Renal cortex interstitium (tissue), 11 donors: ENCODE results near the gene KCNJ4. TPM values are rescaled to one million over a fixed set of nuclear protein-coding genes. Genes with fewer than 3 reads are reported as not detected.
"Not testable (repeated sequence)": the region's sequence is repeated elsewhere in the genome, so short reads cannot be mapped to it uniquely, and the experiment has no call there.

Experiments
- DNase-seq, 11 donors: peaks; one replicate each; pipeline ENCODE4 v3.0.0-alpha.2; 2013; ENCODE audit warnings: low read depth in 9 of 11, low spot score in 4 of 11; ENCODE audit errors: extremely low read depth in 1 of 11
- polyA plus RNA-seq, 3 donors: library from polyadenylated mRNA; unstranded; fragments of 120-200 nt; gene quantifications; one replicate each; pipeline ENCODE4 v1.2.1, GENCODE V29; 2013; ENCODE audit not compliant: insufficient read length in 3 of 3

KCNJ4 gene
- polyA plus RNA-seq, 3 donors, result 0.28 to 0.30 (median 0.29) TPM

DNA sequence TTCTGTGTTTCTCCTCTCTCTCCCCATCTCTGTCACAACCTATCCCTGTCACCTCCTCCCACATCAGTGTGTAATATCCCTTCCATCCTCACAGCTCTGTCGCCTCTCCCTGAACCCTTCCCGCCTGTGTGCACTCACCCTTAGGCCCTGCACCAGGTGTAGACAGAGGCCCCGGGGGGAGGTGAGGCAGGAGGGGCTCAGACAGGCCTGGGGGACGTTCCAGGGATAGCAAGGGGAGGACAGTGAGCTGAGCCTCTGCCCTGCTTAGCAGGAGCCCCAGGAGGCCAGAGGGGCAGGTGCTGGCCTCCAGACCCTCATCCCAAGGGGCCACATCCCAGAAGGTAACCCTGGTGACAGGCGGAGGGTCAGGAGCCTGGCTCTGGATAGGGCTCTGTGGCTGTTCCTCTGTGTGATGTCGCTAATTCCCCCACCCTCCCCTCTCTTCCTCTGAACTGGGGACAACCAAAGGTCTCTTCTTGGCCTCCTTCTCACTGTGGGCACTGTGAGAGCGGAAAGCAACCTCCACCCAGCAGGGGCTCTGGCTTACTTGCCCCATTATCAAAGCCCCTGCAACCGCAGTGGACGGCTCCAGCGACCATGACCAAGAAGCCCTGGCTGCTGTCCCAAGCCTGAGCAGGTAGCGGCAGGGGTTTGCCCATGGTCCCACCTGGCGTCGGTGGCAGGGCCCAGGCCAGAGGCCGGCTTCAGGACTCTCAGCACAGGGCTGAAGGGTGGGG, 35.7 kb downstream of the KCNJ4 start:
- no peak for DNase-seq

DNA sequence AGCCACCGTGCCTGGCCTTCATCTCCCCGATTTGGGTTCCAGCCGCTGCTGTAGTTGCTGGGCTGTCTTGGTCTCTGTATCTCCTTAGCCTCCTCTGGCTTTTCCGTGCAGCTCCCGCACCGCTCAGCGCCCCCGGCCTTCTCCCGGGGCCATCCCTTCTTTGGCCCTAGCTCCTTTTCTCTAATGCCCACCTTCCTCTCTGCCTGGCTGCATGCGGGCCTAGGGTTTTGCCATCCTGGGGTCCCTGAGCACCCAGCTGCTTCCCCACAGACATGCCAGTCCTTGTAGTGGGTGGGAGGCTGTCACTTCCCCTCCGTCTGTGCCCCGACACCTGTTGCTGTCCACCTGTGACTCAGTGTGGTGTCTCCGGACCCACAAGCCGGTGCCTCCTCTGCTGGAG, 36.4 kb downstream of the KCNJ4 start:
- no peak for DNase-seq

DNA sequence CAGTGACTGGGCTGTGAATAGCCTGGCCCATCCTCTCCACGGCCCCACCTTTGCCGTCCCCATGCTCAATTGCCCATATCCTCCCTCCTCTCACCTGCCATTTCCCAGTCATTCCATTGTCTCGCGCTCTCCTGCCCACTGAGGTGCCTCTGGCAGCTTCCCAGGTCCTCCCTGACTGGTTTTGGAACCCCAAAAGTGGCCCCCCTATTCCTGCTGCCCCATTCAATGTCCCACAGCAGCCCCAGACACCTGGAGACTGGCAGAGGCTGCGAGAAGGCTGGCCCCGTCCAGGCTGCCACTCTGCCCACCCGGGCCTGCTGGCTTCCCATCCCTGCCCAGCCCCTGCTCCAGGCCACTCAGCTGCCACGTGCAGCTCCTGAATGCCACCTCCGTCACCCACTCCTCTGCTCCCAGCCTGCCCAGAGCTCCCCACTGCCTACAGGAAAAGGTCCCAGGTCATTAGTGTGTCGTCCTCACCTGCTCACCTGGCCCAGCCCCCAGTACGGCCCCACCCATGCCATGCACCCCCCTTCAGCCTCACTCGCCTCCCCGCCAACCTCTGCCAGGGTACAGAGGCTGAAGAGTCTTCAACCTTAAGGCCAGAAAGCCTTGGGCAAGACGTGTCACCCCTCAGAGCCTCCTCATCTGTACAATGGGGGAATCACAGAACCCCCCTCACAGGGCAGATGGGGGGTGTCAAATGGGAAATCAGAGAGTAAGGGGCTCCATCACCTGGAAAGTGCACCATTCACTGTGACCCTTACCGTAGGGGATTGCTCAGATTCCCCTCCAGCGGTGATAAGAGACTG, 37.5 kb downstream of the KCNJ4 start:
- no peak for DNase-seq

DNA sequence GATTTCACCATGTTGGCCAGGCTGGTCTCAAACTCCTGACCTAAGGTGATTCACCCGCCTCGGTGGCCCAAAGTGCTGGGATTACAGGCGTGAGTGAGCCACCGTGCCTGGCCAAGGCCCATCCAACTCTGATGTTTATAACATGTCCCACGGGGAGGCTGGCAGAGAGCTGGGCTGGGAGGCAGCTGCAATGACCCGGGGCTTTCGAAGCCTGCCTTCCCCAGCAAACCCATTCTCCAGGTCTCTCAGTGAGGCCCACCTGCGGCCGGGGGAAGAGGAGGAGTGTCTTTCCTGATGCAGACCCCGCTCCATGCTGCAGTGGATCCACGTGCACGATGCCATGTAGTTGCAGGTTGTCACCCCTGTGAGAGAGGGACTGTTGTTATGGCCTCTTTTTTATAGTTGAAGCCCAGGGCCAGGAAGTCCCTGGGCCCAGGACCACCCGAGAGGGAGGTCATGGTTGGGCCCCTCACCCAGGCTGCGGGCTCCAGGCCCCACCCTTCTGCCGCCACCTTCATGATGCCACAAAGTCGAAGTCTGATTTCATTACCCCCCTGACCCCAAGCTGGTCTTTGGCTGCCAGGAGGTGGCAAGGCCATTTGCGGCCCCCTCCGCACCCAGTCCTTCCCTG, 38.3 kb downstream of the KCNJ4 start:
- DNase-seq, result no peak

DNA sequence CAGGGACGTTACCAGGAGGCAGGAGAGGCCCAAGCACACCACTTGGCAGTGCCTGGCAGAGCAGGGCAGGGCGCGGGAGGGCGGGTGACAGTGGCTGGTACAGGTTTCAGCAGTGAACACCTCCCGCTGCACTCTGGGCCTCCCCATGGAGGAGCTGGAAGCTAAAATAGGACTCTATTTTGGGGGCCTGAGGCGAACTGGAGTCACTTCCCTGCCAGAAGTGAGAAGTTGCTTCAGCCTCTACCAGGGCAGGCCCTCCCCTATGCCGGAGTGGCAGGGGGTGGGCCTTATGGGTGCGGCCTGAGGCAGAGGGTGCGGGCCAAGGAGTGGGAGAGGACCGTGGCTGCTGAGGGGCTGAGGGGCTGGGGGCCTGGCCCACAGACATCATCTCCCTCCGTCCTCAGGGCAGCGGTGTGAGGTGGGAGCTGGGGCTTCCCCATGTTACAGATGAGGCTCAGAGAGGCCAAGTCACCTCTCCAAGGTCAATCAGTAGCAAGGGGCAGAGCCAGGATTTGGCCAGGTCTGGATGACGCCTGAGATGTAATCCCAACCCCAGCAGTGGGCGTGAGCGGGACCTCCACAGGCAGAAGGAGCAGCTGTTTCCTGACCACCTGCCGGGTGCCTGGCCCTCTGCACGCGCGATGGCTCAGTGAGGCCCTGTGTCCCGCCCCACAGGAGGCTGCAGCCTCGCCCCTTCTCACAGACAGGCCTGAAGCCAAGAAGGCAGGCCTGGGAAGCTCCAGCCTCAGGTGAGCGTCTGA, 39.3 kb downstream of the KCNJ4 start:
- DNase-seq, result no peak

DNA sequence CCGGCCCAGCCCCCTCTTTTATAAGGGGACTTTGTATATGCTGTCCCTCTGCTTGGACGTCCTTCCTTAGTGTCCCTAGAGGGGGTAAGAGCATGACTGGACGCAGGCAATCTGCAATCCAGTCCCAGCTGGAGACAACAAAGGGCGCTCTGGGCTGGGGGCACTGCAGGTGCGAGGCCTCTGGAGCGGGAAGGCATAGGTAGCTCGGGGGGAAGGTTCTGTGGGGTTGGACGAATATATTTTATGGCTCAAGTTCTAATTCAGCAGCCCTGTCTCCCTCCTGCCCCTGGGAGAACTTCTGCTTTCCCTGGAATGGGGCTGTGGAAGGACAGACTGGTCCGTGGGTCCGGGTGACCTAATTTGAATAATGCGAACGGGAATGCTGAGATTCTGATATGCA, 40.0 kb downstream of the KCNJ4 start:
- no peak for DNase-seq

DNA sequence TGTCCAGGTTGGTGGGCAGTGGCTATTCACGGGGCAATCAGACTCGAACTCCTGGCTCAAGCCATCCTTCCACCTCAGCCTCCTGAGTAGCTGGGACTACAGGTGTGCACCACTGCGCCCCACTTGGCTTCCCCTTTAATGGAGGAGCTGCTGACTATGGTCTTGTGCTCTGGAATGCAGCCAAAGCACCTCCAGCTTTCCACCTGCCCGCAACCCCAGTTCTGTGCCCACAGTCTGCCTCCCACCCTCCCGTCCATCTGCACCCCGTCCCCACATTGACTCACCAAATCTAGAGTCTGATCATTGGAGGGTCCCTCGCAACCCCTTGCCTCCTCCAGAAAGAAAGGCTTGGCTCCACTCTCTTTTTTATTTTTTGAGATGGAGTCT, 41.0 kb downstream of the KCNJ4 start:
- DNase-seq, result no peak

DNA sequence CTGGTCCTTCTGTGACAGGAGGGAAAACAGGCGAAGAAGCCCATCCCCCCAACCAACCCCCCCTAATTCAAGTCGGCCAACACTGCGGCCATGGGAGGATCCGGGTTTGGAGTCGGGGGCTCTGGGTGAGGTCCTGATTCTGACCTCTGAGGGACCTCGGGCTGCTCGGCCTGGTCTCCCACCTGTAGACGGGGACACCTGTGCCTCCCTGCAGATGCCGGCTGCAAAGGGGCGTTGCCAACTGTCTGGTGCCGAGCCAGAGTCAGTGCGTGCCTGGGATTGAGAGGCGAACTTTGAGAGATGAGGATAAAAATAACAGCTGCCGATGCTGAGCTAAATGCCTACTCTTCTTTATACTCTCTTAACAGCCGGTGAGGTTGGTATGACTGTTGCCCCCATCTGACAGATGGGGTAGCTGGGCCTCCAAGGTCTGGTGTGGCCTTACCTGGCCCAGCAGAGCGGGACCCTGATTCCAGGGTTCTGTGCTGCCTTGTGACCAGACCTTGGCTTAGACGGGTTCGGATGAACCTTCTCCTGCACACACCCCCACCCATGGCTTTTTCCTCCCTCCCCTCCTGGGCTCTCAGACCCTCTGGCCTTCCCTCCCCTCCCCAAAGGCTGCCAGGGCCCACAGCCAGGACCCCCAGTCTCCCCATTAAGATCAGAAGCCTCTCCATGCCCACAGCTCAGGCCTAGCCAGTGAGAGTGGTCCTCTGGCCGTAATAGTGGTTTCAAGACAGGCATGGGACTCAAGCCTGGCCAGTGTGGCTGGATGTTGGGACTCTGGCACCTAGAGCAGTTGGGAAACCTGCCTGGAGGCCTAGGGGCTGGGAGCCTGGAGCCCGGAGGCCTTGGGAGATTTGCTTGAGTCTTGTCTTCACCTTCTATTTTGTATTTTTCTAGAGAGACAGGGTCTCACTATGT, 41.7 kb downstream of the KCNJ4 start:
- no peak for DNase-seq

DNA sequence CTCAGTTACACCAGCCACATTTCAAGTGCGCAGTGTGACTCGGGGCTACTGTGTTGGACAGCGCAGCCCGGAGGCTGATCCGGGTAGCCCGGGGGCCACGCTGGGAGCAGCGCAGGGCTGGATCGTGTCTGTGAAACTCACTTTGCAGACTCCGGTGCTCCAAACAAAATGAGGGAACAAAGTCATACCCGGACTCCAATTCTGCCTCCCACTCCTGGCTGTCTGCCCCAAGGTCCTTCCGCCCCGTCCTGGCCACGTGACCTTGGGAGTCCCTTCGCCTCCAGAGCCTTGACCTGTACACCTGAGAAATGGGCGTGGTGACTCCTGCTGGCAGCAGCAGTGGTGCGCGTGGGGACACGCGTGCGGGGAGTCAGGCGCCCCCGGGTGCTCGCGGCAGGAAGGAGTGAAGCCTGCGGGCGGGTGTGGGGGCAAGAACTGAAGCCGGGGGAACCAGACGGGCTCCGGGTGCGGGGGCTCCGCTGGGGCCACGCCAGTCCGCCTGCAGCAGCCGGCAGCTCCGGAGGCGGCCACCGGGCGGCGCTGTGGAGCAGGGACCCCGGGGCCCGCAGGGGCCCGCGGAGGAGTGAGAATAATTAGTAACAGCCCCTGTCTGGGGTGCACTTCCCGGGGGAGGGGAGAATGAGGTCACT, 42.4 kb downstream of the KCNJ4 start:
- DNase-seq, result no peak

DNA sequence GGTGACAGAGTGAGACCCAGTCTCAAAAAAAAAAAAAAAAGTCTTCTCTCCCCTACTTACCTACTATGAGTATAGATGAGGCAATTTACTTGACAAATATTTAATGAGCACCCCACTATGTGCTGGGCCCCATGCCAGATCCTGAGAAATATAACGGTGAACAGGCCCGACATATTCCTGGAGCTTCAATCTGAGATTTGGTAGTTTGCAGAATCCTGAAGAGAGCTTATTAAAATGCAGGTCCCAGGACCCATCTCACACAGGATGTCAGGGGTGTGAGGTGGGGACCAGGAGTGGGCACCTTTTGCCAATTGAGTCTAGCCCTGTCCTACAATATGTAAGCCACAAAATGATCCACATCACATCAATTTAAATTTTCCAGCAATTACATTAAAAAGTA, 44.0 kb downstream of the KCNJ4 start:
- no peak for DNase-seq

DNA sequence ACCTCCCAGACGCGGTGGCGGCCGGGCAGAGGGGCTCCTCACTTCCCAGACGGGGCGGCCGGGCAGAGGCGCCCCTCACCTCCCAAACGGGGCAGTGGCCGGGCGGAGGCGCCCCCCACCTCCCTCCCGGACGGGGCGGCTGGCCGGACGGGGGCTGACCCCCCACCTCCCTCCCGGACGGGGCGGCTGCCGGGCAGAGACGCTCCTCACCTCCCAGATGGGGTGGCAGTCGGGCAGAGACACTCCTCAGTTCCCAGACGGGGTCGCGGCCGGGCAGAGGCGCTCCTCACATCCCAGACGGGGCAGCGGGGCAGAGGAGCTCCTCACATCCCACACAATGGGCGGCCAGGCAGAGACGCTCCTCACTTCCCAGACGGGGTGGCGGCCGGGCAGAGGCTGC, 45.1 kb downstream of the KCNJ4 start:
- DNase-seq, result not testable (repeated sequence)

DNA sequence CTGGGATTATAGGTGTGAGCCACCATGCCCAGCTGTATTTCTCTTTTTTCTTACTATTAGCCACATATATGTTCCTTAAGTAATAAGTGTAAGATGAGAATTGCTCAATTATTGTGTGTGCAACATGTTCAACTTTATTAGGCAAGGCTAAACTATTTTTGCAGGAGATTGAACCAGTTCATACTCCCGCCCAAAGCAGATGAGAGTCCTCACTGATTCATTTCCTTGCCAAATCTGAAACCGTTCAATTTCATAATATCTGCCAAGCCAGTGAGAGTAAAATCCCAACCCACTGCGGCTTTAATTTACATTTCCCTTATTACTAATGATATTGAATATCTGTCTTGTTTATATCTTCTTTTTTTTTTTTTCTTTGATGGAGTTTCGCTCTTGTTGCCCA, 48.4 kb downstream of the KCNJ4 start:
- DNase-seq, result no peak

DNA sequence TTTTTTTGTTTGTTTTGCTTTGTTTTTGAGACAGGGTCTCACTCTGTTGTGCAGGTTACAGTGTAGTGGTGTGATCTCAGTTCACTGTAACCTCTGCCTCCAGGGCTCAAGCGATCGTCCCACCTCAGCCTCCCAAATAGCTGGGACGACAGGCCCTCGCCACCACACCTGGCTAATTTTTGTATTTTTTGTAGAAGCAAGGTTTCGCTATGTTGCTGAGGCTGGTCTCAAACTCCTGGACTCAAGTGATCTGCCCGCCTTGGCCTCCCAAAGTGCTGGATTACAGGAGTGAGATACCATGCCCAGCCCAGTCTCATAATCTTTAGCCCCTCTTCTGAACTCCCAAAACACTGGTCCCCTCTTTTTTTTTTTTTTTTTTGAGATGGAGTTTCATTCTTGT, 50.6 kb downstream of the KCNJ4 start:
- DNase-seq, result no peak

DNA sequence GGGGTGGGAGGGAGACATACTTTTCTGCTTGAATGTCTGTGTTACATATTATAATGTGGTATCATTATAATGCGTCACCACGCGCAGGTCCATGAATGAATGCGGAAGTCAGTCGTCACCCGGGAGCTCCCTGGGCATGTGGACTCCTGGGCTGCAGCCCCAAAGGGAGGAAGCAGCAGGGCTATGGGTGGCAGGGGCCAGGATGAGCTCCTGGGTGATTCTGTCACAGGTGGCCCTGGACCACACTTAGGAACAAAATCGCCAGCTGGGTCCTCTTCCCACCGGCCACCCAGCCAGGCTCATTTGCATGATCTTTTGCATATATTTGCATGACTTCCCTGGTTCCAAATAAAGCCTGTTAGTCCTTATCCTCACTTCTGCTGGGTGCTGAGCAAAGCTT, 51.2 kb downstream of the KCNJ4 start:
- DNase-seq, result no peak

DNA sequence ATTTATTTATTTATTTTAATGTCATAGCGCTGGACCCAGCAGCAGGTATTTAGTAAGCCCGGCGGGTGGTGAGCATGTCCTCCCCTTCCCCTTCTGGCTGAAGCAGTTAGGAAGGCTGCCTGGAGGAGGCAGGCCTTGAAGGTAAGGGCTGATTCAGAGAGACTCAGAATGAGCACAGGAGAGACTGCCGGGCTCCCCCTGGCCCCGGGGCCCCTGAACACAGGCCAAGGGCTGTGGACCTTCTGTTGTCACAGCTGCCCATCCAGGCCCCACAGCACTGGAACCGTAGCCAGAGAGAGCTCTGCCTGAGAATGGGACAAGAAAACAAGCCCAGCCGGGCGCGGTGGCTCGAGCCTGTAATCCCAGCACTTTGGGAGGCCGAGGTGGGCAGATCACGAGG, 52.8 kb downstream of the KCNJ4 start:
- no peak for DNase-seq

DNA sequence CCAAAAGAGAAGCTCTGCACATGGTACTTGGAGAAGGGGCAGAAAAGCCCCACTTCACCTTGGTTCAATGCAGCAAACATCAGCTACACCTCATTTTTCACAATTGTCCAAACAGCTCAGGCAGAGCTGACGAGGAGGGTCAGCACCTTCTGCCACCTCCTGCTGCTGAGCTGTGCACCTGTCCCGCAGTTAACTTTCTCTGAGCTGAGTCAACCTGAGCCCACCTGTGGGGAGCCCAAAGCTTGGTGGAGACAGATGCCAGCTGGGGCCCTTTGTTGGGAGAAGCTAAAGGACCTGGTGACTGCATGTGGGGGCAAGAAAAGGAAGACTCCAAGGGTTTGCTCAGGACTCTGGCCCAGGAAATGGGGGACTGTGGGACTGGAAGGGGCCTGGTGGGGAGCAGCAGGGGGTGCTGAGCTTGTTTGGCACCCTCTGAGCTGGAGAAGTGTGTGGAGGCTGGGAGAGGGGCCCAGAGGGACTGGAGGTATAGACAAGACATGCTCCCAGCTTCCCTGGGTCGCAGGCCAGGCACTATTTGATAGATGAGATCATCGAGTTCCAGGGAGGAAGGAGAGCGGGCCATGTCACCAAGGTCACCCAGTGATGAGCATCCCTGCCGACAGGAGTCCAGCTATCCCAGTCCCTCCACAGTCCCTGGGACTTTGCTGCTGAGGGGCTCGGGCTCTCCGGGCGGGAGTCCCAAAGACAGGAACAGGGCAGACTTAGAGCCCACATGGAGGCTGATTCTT, 53.5 kb downstream of the KCNJ4 start:
- no peak for DNase-seq

DNA sequence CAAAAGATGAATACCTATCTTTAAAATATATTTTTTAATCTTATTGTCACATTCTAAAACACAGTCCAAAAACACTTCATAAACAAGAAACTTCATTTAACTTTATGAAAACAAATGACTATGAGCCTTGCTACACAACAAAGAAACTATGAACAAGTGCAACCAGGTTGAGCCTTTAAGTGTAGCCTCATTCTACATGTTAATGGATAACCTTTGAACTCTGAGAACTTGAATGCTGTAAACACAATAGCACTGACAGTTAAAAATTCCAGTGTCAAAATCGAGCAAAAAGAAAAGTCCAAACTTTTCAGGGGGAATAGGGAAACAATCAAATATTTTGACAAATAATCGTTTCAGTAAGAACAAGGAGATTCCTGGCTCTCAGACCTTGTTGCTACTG, 54.7 kb downstream of the KCNJ4 start:
- DNase-seq, result not testable (repeated sequence)
